HG03439 (cell line): ENCODE results near the gene ZNF804B.

Experiments used
- ATAC-seq: cut with Tn5 transposase; IDR thresholded peaks from one replicate; pipeline ENCODE4 v1.9.1; 2021; ENCODE audit warnings: mild to moderate bottlenecking, moderate library complexity; ENCODE audit not compliant: unreplicated experiment

ZNF804B gene

GRCh38 chr7:88835147-88835728, 75.7 kb downstream of the ZNF804B start:
- ATAC-seq, result peak; percentile 96

- no peak for ATAC-seq
Measured at GRCh38 chr7:88842201-88842600, 82.7 kb downstream of the ZNF804B start.

- ATAC-seq, result no peak
Measured at GRCh38 chr7:88845091-88845490, 85.6 kb downstream of the ZNF804B start.

DNA sequence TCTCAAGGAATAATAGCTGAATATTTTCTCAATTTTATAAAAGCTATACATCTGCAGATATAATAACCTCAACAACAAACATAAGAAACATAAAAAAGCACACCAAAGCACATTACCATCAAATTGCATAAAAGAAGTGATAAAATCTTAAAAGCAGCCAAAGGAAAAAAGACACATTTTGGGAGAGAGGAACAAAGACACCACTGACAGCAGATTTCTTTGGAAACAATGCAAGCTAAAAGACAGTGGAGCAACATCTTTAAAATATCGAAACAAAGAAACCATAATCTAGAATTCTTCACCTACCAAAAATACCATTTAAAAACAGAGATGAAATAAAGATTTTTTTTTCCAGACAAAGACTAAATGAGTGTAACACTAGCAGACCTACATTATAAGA, 91.7 kb downstream of the ZNF804B start:
- no peak for ATAC-seq

DNA sequence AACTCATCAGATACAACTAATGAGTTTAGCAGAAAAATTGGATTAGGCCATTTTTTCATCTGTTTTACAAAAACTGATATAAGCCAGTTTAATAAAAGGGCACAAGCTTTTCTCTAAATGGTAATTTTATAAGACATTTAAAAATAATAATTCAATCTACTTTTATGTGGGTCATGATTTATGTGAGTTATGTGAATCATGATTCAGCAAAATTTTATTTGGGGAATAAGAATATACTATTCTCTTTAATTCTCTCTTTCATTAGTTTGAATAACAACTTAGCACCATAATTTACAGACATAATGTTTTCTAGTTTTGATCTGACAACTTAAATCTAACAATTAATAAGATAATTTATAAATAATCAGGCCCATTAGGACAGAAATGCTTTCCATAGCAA, 99.8 kb downstream of the ZNF804B start:
- ATAC-seq, result no peak

GRCh38 chr7:88866265-88866863, 106.9 kb downstream of the ZNF804B start:
- peak; percentile 68 for ATAC-seq

DNA sequence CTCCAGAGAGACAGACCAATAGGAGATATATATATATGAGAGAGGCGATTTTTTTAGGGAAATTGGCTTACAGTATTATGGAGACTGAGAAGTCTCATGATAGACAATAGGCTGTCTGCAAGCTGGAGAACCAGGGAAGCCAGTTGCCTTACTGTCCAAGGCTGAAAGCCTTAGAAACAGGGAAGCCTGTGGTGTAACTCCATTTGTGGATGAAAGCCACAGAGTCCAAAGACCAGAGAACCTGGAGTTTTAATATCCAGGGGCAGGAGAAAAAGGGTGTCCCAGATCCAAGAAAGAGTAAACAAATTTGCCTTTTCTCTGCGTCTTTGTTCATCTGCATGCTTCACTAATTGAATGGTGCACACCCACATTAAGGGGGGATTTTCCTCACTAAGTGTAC, 107.7 kb downstream of the ZNF804B start:
- no peak for ATAC-seq

- ATAC-seq, result no peak
Measured at GRCh38 chr7:88868456-88868855, 109.0 kb downstream of the ZNF804B start.

GRCh38 chr7:88881136-88881535, 121.6 kb downstream of the ZNF804B start:
- ATAC-seq, result no peak

GRCh38 chr7:88885131-88885530, 125.6 kb downstream of the ZNF804B start:
- ATAC-seq, result no peak

DNA sequence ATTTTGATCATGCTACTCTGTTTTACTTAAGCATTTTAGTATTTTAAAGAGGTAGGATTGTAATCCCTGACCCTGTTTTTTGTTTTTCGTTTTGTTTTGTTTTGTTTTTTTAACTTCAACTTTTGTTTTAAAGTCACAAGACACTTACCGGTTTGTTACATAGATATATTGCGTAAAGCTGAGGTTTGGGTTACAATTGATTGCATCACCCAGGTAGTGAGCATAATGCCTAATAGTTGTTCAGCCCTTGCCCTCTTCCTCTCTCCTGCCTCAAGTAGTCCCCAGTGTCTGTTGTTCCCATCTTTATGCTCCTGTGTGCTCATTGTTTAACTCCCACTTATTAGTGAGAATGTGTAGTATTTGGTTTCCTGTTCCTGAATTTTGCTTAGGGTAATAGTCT, 129.2 kb downstream of the ZNF804B start:
- ATAC-seq, result no peak

DNA sequence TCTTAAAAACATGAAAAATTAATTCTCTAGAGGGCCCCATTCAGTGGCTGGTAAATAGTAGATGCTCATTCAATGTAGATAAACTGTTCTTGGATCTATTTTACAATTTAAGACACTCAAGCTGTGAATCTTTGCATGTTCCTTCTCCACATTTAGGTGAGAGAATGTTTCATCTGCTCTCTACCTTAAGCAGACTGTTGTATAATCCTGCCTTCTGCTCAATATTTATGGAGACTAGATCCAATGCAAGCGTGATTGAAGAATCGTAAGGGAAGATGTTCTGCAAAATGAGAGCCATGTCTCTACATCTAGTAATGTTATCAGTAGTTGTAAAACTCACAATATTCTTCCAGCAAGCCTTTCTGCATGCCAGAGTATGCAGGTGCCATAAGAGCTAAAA, 151.0 kb downstream of the ZNF804B start:
- ATAC-seq, result no peak

GRCh38 chr7:88912852-88913251, 153.4 kb downstream of the ZNF804B start:
- ATAC-seq, result no peak

DNA sequence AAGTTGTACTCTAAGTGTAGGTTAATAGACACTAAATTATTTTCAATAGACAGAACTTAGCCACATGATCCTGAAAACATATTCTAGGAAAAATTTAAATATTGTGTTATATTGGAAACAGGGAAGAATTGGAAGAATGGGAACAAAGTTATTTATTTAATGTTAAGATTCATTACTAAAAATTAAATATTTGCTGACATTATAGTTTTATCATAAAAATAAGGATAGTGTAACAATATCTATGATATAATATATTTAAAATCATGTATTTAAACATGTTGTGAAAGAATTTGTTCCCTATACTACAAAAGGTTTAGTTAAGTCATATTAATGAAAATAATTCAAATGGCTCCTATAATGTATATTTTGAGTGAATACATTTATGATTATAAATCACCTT, 156.1 kb downstream of the ZNF804B start:
- ATAC-seq, result no peak

- ATAC-seq, result no peak
Measured at GRCh38 chr7:88919478-88920131, 160.1 kb downstream of the ZNF804B start.

DNA sequence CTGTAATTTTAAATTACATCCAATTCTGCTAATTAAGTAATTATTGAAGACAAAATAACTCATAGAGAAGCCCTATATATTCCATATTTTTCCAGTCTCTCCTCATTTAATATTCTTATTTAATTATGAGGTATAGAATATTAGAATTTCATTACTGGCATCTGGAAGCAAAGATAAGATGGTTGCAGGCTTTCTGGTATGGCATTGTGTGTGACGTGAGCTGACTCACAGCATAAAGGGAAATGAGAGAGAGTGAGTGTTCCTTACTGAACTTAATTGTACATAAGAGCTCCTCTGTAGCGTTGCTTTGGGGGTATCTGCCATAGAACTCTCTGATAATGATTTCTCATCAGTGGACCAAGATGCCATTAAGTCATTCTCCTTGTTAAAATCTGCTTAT, 163.4 kb downstream of the ZNF804B start:
- no peak for ATAC-seq

DNA sequence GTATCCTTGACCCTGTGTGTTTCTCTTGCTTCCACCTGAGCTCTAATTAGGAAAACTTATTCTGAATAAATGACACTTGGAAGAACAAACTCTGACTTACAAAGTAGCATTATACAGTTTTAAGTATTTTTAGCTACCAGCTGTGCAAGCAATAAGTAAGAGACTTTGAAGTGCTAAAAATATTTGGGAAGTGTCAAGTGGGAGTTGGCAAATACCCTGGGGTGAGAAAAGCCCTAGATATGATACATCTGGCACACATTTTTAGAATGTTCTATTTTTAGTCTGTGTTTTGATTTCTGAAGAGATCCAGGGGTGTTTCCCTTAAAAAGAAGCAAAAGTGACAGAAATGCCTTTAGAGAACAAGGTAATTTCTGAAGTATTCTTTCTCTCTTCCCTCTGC, 168.8 kb downstream of the ZNF804B start:
- no peak for ATAC-seq

DNA sequence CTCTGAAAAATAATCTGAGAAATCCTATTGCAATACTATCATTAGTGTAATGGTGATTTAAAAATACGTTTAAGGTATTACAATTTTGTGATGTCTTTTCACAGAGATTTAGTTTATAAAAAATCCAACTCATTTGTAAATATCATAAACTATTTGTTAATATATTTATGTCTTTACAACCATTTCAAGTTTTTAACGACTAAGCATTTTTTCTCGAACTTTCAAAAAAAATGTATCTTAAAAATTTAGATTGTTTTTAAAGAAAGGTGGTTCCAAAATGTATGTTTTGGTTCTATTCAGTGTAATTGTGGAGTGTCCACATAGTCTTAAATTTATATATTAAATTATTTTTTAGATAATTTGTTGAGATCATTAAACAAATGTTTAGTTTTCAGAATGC, 170.2 kb downstream of the ZNF804B start:
- no peak for ATAC-seq

DNA sequence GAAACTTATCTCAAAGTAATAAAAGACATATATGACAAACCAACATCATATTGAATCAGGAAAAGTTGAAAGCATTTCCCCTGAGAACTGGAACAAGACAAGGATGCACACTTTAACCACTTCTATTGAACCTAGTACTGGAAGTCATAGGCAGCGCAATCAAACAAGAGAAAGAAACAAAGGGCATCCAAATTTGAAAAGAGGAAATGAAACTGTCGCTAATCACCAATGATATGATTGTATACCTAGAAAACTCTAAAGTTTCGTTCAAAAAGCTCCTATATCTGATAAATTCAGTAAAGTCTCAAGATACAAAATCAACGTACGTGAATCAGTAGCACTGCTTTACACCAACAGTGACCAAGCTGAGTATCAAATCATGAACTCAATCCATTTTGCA, 173.8 kb downstream of the ZNF804B start:
- no peak for ATAC-seq

DNA sequence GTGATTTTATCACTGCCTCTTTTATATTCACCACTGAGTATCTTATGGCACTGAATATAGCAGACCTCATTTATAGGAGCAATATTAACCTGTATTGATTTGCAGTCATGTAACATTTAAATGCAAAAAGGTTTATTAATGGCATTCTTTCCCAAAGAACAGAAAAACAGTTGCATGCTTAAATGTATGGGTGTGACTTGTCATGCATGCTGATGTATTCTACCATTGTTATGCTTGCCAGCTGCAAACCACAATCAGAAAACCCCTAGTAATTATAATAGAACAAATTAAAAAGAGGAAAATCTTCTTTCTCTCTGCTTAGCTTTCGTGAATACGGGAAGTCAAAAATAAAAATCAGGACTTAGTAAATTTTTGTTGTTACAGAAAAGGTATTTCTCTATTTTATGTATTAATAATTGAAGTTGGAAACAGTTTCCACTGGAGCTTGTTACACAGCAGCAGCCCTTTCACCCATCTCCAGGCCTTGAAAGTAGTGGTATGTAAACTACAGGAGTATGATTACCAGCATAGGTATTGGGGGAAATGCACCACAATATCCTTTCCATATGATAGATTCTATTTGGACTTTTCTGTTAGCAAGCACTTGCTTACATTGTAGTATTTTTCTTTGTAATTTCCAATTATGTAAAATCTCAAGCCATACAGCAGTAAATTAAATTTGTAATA, 183.5 kb downstream of the ZNF804B start:
- ATAC-seq, result no peak

DNA sequence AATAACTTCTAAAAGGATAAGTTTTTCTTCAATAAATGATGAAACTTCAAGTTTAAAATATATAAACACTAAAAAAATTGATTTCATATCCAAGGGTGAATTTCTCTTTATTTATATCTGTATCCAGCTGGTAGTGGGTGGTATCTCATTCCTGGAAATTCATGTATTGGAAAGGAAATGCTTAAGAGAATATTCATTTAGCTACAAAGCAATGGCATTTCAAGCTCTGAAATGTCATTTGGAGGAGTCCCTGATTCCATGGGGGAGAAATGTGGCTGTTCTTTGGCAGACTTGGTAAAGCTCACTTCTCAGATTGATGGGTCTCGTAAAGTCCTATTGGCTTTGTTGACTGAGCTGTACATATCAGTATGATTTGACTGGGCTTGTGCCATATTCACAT, 192.3 kb downstream of the ZNF804B start:
- no peak for ATAC-seq

DNA sequence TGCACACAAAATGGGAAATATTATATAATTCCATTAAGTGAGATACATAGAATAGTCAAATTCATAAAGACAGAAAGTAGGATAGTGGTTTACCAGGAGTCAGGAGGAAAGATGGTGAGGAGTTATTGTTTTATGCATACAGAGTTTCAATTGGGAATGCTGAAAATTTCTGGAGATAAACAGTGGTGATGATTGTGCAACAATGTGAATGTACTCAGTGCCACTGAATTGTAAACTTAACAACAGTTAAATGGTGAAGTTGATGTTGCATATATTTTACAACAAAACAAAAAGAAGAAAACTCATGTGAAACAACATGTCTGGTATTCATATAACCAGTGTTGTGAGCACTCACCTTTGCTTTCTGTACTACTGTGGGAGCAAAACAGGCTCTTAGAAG, 204.9 kb downstream of the ZNF804B start:
- ATAC-seq, result no peak
